Natural killer cell (primary cell): ENCODE data around the gene MEOX1. TPM values are rescaled to one million over a fixed set of nuclear protein-coding genes. Genes with fewer than 3 reads are reported as not detected.

ENCODE experiments used
- ATAC-seq, 3 donors: fragments of 150-1000 bp in 2 of 3; fragments of 200-7000 bp in 1 of 3; cut with Tn5 transposase; 1 replicate in 1 of 3; 2 replicates in 2 of 3; pipeline ENCODE4 v1.10.0; 2021; ENCODE audit warnings: mild to moderate bottlenecking in 2 of 3, moderate library complexity in 2 of 3
- DNase-seq, 2 donors: peaks; one replicate each; pipeline versions ENCODE4 v3.0.0 to v3.0.0-alpha.2; 2013 to 2021; ENCODE audit warnings: mixed read lengths in 1 of 2
- H3K27ac ChIP-seq: one replicate; pipeline ENCODE4 v1.5.1; 2013; ENCODE audit warnings: mild to moderate bottlenecking, low read length
- H3K27me3 ChIP-seq: one replicate; pipeline ENCODE4 v1.6.1; 2013; ENCODE audit warnings: low read length; ENCODE audit not compliant: control insufficient read depth, insufficient read depth
- H3K36me3 ChIP-seq: one replicate; pipeline ENCODE4 v1.6.1; 2013; ENCODE audit warnings: low read length; ENCODE audit not compliant: control insufficient read depth, insufficient read depth
- H3K4me1 ChIP-seq: one replicate; pipeline ENCODE4 v1.6.1; 2013; ENCODE audit warnings: low read length; ENCODE audit not compliant: control insufficient read depth, insufficient read depth
- H3K4me3 ChIP-seq: one replicate; pipeline ENCODE4 v1.5.1; 2013; ENCODE audit warnings: low read length
- H3K9me3 ChIP-seq: one replicate; pipeline ENCODE4 v1.6.1; 2013; ENCODE audit warnings: low read length; ENCODE audit not compliant: control insufficient read depth, insufficient read depth
- H3K27ac Mint-ChIP-seq, 2 donors: one replicate each; pipeline ENCODE4 v1.8.0; 2022; ENCODE audit warnings: mild to moderate bottlenecking in 2 of 2, mixed read lengths in 2 of 2, moderate library complexity in 1 of 2
- H3K27me3 Mint-ChIP-seq, 2 donors: one replicate each; pipeline ENCODE4 v1.8.0; 2022; ENCODE audit warnings: low read depth in 2 of 2, mixed read lengths in 2 of 2
- H3K36me3 Mint-ChIP-seq: one replicate; pipeline ENCODE4 v1.8.0; 2022; ENCODE audit warnings: mixed read lengths
- H3K4me1 Mint-ChIP-seq, 2 donors: one replicate each; pipeline ENCODE4 v1.8.0; 2022; ENCODE audit warnings: mixed read lengths in 2 of 2
- H3K4me3 Mint-ChIP-seq: one replicate; pipeline ENCODE4 v1.8.0; 2022; ENCODE audit warnings: mild to moderate bottlenecking, moderate library complexity, mixed read lengths
- H3K9me3 Mint-ChIP-seq, 2 donors: one replicate each; pipeline ENCODE4 v1.8.0; 2022; ENCODE audit warnings: mixed read lengths in 2 of 2
- CTCF ChIP-seq: fragments of 200-600 bp; IDR thresholded peaks from one replicate; pipeline ENCODE4 v1.8.0; 2022; ENCODE audit warnings: antibody characterized with exemption
- WGBS: methylation state at CpG from one replicate; pipeline ENCODE4 v1.1.7; 2013; ENCODE audit warnings: missing lambda C conversion rate; ENCODE audit not compliant: insufficient coverage; 5-methylcytosine and 5-hydroxymethylcytosine counted together
- intact Hi-C: fragments of 100-400 bp; cut with micrococcal nuclease; formaldehyde crosslinking; loops from one replicate; pipeline ENCODE4 v1.14.2; 2022
- total RNA-seq, 4 donors: library from RNA; stranded (reverse); fragments of 120-200 nt in 1 of 4; gene quantifications; one replicate each; pipeline versions ENCODE4 v1.2.3 to v1.2.4, GENCODE V29; 2013 to 2022

Gene MEOX1
- total RNA-seq, 3 donors from 2014 or later (not counting 1 experiment from before 2014, with no cell fraction given), result 0.18 TPM; not detected in 2

GRCh38 chr17:43628089-43628650 lies 33.6 kb downstream of the MEOX1 start:
- H3K27me3 Mint-ChIP-seq, result peaks cover 9 to 25% of the 10 kb centered on the region in 2 donors
- ATAC-seq (no peak), DNase-seq (no peak)
- H3K4me1 Mint-ChIP-seq, result no peaks in the 10 kb centered on the region
- Histone ChIP-seq H3K4me1 (no peaks in the 10 kb centered on the region), H3K36me3 (no peaks in the 10 kb centered on the region), H3K9me3 (no peaks in the 10 kb centered on the region), H3K27ac (no peak overlapping the region), H3K4me3 (no peak overlapping the region), H3K27me3 (no peaks in the 10 kb centered on the region)
- no peak overlapping the region for H3K4me3 Mint-ChIP-seq
- H3K36me3 Mint-ChIP-seq, result no peaks in the 10 kb centered on the region
- 72% methylated on average over 12 of the region's 15 CpGs for WGBS
- no peak for TF ChIP-seq CTCF
- H3K9me3 Mint-ChIP-seq, result no peaks in the 10 kb centered on the region
- no peak overlapping the region for H3K27ac Mint-ChIP-seq
- intact Hi-C loops, result no loop called here

- no peak for ATAC-seq
- H3K27me3 ChIP-seq, result no peaks in the 10 kb centered on the region
- Mint-ChIP-seq H3K27me3 (peaks cover 11 to 25% of the 10 kb centered on the region in 2 donors), H3K36me3 (no peaks in the 10 kb centered on the region), H3K4me1 (no peaks in the 10 kb centered on the region), H3K9me3 (no peaks in the 10 kb centered on the region), H3K27ac (no peak overlapping the region), H3K4me3 (no peak overlapping the region)
- no peak for TF ChIP-seq CTCF
- no peak overlapping the region for H3K4me3 ChIP-seq
- no peaks in the 10 kb centered on the region for H3K36me3 ChIP-seq
- intact Hi-C loops, result no loop called here
- no peaks in the 10 kb centered on the region for H3K4me1 ChIP-seq
- H3K27ac ChIP-seq, result no peak overlapping the region
- DNase-seq, result no peak
- H3K9me3 ChIP-seq, result no peaks in the 10 kb centered on the region
- WGBS, result 63% methylated on average over 5 of the region's 5 CpGs
These were observed 34.1 kb downstream of the MEOX1 start for GRCh38 chr17:43627653-43628052.

- no peak for TF ChIP-seq CTCF
- DNase-seq, result no peak
- Mint-ChIP-seq H3K4me3 (no peak overlapping the region), H3K27ac (no peak overlapping the region), H3K9me3 (no peaks in the 10 kb centered on the region), H3K27me3 (peaks cover 14 to 25% of the 10 kb centered on the region in 2 donors), H3K4me1 (no peaks in the 10 kb centered on the region), H3K36me3 (no peaks in the 10 kb centered on the region)
- no peaks in the 10 kb centered on the region for H3K9me3 ChIP-seq
- intact Hi-C loops, result no loop called here
- H3K4me3 ChIP-seq, result no peak overlapping the region
- no peak for ATAC-seq
- H3K27me3 ChIP-seq, result no peaks in the 10 kb centered on the region
- H3K4me1 ChIP-seq, result no peaks in the 10 kb centered on the region
- 86% methylated on average over 2 of the region's 3 CpGs for WGBS
- H3K36me3 ChIP-seq, result no peaks in the 10 kb centered on the region
- H3K27ac ChIP-seq, result no peak overlapping the region
These were observed 35.7 kb downstream of the MEOX1 start for GRCh38 chr17:43626023-43626422.

GRCh38 chr17:43625606-43626005 lies 36.1 kb downstream of the MEOX1 start:
- peaks cover 16 to 25% of the 10 kb centered on the region in 2 donors for H3K27me3 Mint-ChIP-seq
- H3K27ac Mint-ChIP-seq, result no peak overlapping the region

More at GRCh38 chr17:43625606-43626005, 36.1 kb downstream of the MEOX1 start:
- intact Hi-C loops, result no loop called here
- Mint-ChIP-seq H3K4me3 (no peak overlapping the region), H3K9me3 (no peaks in the 10 kb centered on the region), H3K36me3 (no peaks in the 10 kb centered on the region), H3K4me1 (no peaks in the 10 kb centered on the region)
- Histone ChIP-seq H3K36me3 (no peaks in the 10 kb centered on the region), H3K4me3 (no peak overlapping the region), H3K4me1 (no peaks in the 10 kb centered on the region), H3K27ac (no peak overlapping the region), H3K27me3 (no peaks in the 10 kb centered on the region), H3K9me3 (no peaks in the 10 kb centered on the region)
- DNase-seq (no peak), ATAC-seq (no peak)
- TF ChIP-seq CTCF, result no peak
